SK-N-MC (cell line): ENCODE results near the gene SAFB2.
A peak's percentile ranks its signal among the peaks of the same experiment; 100 is the strongest.

ENCODE experiments used
- DNase-seq: peaks from one replicate; pipeline ENCODE4 v3.0.0-alpha.2; 2011; ENCODE audit warnings: low read depth, low spot score
- H3K27ac ChIP-seq: fragments of 200-600 bp; sonication (generic); 2 replicates; pipeline ENCODE4 v1.5.1; 2016; ENCODE audit warnings: mixed run types
- H3K36me3 ChIP-seq: fragments of 200-600 bp; sonication (generic); 2 replicates; pipeline ENCODE4 v1.6.1; 2017; ENCODE audit warnings: antibody characterized with exemption, low read length, mixed read lengths; ENCODE audit not compliant: insufficient read depth
- H3K4me3 ChIP-seq: fragments of 200-600 bp; sonication (generic); 2 replicates; pipeline ENCODE4 v1.5.1; 2016
- H3K9ac ChIP-seq: fragments of 200-600 bp; sonication (generic); 2 replicates; pipeline ENCODE4 v1.8.0; 2017; ENCODE audit warnings: mixed run types, mixed read lengths; ENCODE audit not compliant: insufficient read length
- H3K9me3 ChIP-seq: fragments of 200-600 bp; sonication (generic); 2 replicates; pipeline ENCODE4 v1.6.1; 2017; ENCODE audit warnings: low read depth, mild to moderate bottlenecking, antibody characterized with exemption, low read length, moderate library complexity, mixed read lengths
- EZH2 ChIP-seq: fragments of 200-600 bp; sonication (generic); IDR thresholded peaks from one replicate; pipeline ENCODE4 v1.6.1; 2017; ENCODE audit warnings: antibody characterized with exemption
- FOXP2 ChIP-seq: optimal IDR thresholded peaks from 2 replicates; pipeline ENCODE3; 2011; ENCODE audit warnings: mild to moderate bottlenecking, moderate library complexity; ENCODE audit not compliant: insufficient read depth; ENCODE audit errors: extremely low read length, control extremely low read depth
- POLR2AphosphoS5 ChIP-seq: IDR thresholded peaks from 2 replicates; pipeline ENCODE4 v1.6.1; 2012; ENCODE audit warnings: mild to moderate bottlenecking, low read depth, low read length, borderline replicate concordance

SAFB2 gene

GRCh38 chr19:5572556-5573286 lies 49.9 kb downstream of the SAFB2 start:
- TF ChIP-seq EZH2 (no peak), FOXP2 (no peak)
- Histone ChIP-seq H3K9ac (no peak overlapping the region), H3K4me3 (no peak overlapping the region), H3K27ac (peak overlapping the region; percentile 66), H3K9me3 (no peaks in the 10 kb centered on the region), H3K36me3 (no peaks in the 10 kb centered on the region)
- no peak for DNase-seq

DNA sequence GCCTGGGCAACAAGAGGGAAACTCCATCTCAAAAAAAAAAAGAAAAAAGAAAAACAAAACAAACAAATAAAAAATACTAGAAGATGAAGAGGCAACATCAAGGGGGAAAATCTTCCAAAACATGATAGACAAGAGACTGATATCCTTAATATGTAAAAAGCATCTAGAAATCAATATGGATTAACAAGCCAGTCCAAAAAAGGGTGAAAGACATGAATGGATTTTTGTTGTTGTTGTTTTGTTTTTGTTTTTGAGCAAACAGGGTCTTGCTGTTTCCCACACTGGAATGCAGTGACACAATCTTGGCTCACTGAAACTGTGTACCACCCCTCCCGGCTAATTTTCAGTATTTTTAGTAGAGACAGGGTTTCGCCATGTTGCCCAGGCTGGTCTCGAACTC lies 50.8 kb downstream of the SAFB2 start:
- Histone ChIP-seq H3K9me3 (no peaks in the 10 kb centered on the region), H3K27ac (no peak overlapping the region)
- DNase-seq, result no peak

GRCh38 chr19:5567970-5568407 lies 54.6 kb downstream of the SAFB2 start:
- TF ChIP-seq EZH2 (no peak), FOXP2 (no peak), POLR2AphosphoS5 (no peak)
- H3K27ac ChIP-seq, result no peak overlapping the region
- DNase-seq, result no peak
- no peaks in the 10 kb centered on the region for H3K36me3 ChIP-seq
- H3K4me3 ChIP-seq, result no peak overlapping the region
- no peaks in the 10 kb centered on the region for H3K9me3 ChIP-seq
- no peak overlapping the region for H3K9ac ChIP-seq

More for the DNA sequence above, 50.8 kb downstream of the SAFB2 start:
- TF ChIP-seq FOXP2 (no peak), EZH2 (no peak), POLR2AphosphoS5 (no peak)
- no peak overlapping the region for H3K9ac ChIP-seq
- no peak overlapping the region for H3K4me3 ChIP-seq
- H3K36me3 ChIP-seq, result no peaks in the 10 kb centered on the region

GRCh38 chr19:5567360-5567969 lies 55.1 kb downstream of the SAFB2 start, which contains the start of gene TINCR:
TSS of gene TINCR (minus strand) at chr19:5567953.
- no peaks in the 10 kb centered on the region for H3K36me3 ChIP-seq
- DNase-seq, result no peak
- no peak within 1 kb of the TSS for H3K27ac ChIP-seq
- no peak for TF ChIP-seq FOXP2
- no peak for TF ChIP-seq POLR2AphosphoS5
- TF ChIP-seq EZH2, result no peak
- no peak within 1 kb of the TSS for H3K4me3 ChIP-seq
- no peaks in the 10 kb centered on the region for H3K9me3 ChIP-seq
- no peak within 1 kb of the TSS for H3K9ac ChIP-seq

DNA sequence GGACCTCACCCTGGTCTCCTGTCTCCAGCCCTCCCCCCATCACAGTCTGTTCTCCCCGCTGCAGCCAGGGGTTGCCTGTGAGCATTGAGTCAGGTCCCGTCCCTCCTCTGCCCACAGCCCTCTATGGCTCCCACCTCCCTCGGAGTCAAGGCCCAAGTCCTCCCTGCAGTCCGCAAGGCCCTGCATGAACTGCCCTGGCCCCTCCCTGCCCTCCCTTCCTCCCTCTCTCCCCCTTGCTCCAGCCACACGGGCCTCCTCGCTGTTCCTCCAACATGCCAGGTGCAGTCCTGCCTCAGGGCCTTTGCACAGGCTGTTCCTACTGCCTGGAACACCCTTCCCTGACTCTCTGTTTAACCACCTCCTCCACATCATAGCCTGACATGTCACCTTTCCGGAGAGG lies 57.6 kb downstream of the SAFB2 start:
- no peak overlapping the region for H3K4me3 ChIP-seq
- H3K36me3 ChIP-seq, result no peaks in the 10 kb centered on the region
- no peak for DNase-seq
- H3K9ac ChIP-seq, result no peak overlapping the region
- no peaks in the 10 kb centered on the region for H3K9me3 ChIP-seq
- no peak overlapping the region for H3K27ac ChIP-seq
- TF ChIP-seq FOXP2 (no peak), POLR2AphosphoS5 (no peak), EZH2 (no peak)

GRCh38 chr19:5563935-5564612 lies 58.5 kb downstream of the SAFB2 start:
- TF ChIP-seq EZH2, result no peak
- no peak for TF ChIP-seq POLR2AphosphoS5
- no peak for TF ChIP-seq FOXP2
- DNase-seq, result no peak
- H3K27ac ChIP-seq, result no peak overlapping the region
- H3K9me3 ChIP-seq, result no peaks in the 10 kb centered on the region
- H3K36me3 ChIP-seq, result no peaks in the 10 kb centered on the region
- H3K4me3 ChIP-seq, result no peak overlapping the region
- no peak overlapping the region for H3K9ac ChIP-seq

GRCh38 chr19:5563008-5563431 lies 59.6 kb downstream of the SAFB2 start:
- Histone ChIP-seq H3K36me3 (no peaks in the 10 kb centered on the region), H3K4me3 (no peak overlapping the region), H3K27ac (no peak overlapping the region), H3K9me3 (no peaks in the 10 kb centered on the region), H3K9ac (no peak overlapping the region)
- DNase-seq, result no peak
- TF ChIP-seq EZH2 (no peak), FOXP2 (no peak), POLR2AphosphoS5 (no peak)

DNA sequence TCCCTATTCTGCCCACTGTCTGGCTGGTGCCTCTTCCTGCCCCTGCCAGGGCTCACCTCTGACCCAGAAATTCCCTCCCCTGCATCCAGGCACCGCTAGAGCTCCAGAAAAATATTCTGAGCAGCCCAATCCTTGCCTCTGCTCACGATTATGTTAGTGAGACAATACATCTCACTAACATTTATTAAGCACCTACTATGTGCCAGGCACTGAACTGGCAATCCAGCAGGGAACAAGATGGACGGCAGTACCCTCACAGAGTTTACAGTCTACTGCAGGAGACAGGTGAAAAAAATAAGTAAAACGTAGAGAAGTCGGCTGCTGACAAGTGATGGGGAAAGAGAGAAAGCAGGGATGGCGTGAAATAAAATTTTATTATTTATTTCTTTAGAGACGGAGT lies 60.3 kb downstream of the SAFB2 start:
- Histone ChIP-seq H3K4me3 (no peak overlapping the region), H3K36me3 (no peaks in the 10 kb centered on the region), H3K27ac (no peak overlapping the region), H3K9me3 (no peaks in the 10 kb centered on the region), H3K9ac (no peak overlapping the region)
- TF ChIP-seq POLR2AphosphoS5 (no peak), FOXP2 (no peak), EZH2 (no peak)
- DNase-seq, result no peak
